Uterus (tissue), 4 donors: Measurements from ENCODE around the gene IFNLR1. TPM values are rescaled to one million over a fixed set of nuclear protein-coding genes. Genes with fewer than 3 reads are reported as not detected.

Source experiments
- DNase-seq, 2 donors: peaks; one replicate each; pipeline ENCODE4 v3.0.0-alpha.2; 2019 to 2020
- H3K27ac ChIP-seq, 2 donors: fragments of 200-600 bp; sonication (generic); 1 replicate in 1 of 2; 2 replicates in 1 of 2; pipeline ENCODE4 v1.5.1; 2016 to 2018
- H3K27me3 ChIP-seq, 2 donors: fragments of 200-600 bp; sonication (generic); one replicate each; pipeline ENCODE4 v1.5.1; 2018 to 2019; ENCODE audit warnings: control low read depth in 1 of 2
- H3K36me3 ChIP-seq, 2 donors: fragments of 200-600 bp; sonication (generic); one replicate each; pipeline ENCODE4 v1.5.1; 2019; ENCODE audit warnings: control low read depth in 1 of 2
- H3K4me1 ChIP-seq, 2 donors: fragments of 200-600 bp; sonication (generic); one replicate each; pipeline ENCODE4 v1.5.1; 2018 to 2019; ENCODE audit warnings: control low read depth in 1 of 2
- H3K4me3 ChIP-seq, 2 donors: fragments of 200-600 bp; sonication (generic); 1 replicate in 1 of 2; 2 replicates in 1 of 2; pipeline ENCODE4 v1.5.1; 2018 to 2019; ENCODE audit warnings: mild to moderate bottlenecking in 1 of 2
- H3K9me3 ChIP-seq, 2 donors: fragments of 200-600 bp; sonication (generic); one replicate each; pipeline ENCODE4 v1.5.1; 2019; ENCODE audit warnings: control low read depth in 1 of 2
- POLR2A ChIP-seq, 2 donors: fragments of 450-650 bp; IDR thresholded peaks; one replicate each; pipeline ENCODE4 v1.6.1; 2016; ENCODE audit warnings: antibody characterized with exemption in 2 of 2, mild to moderate bottlenecking in 1 of 2, moderate library complexity in 1 of 2
- intact Hi-C: fragments of 100-400 bp; cut with DNase I; formaldehyde crosslinking; loops from one replicate; pipeline ENCODE4 v1.15.1; 2023; ENCODE audit warnings: low total_unique reads
- total RNA-seq, 4 donors: library from RNA; depleted of rRNA in 3 of 4; stranded (reverse); fragments of >200 nt in 3 of 4; gene quantifications; one replicate each; pipeline versions ENCODE4 v1.1.0 to v1.2.4, GENCODE V29; 2014 to 2023
- TF ChIP-seq, protein P1 (sequence below), 4 experiments: fragments of 200-600 bp in 2 of 4; fragments of 450-650 bp in 2 of 4; sonication (generic) in 2 of 4; IDR thresholded peaks; one replicate each; pipeline ENCODE4 v1.5.1; 2016 to 2019; ENCODE audit warnings: antibody characterized with exemption in 4 of 4, mild to moderate bottlenecking in 2 of 4, moderate library complexity in 1 of 4
- donor health status: DM: yes; HTN: yes; CAD: no.

Gene IFNLR1
- total RNA-seq, 4 donors from 2014 or later = 0.29 to 2.6 (median 1.3) TPM; not detected in 1

DNA sequence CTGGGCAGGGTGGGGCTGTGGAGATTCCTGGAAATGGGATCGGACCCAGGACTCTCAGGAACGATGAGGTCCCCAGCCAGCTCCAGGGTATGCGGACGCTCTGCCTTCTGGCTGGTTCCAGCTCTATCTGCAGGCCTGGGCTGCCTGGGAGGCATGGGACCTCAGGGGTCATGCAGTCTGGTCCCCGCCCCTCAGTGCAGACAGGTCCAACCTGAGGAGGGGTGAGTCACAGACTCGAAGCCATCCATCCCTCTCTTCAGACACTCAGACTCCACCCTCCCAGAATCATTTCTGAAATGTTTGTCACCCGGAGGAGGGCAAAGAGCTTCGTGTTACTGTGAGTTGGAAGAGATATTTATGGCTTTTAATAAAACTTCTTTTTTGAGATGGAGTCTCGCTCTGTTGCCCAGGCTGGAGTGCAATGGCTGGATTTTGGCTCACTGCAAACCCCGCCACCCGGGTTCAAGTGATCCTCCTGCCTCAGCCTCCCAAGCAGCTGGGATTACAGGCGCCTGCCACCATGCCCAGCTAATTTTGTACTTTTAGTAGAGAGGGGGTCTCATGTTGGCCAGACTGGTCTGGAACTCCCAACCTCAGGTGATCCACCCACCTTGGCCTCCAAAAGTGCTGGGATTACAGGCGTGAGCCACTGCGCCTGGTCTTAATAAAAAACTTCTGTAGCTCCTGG, 69.2 kb downstream of the IFNLR1 start:
- intact Hi-C loops = no loop called here
- Histone ChIP-seq H3K36me3 (no peaks in the 10 kb centered on the region), H3K9me3 (no peaks in the 10 kb centered on the region), H3K27ac (no peak overlapping the region), H3K27me3 (no peaks in the 10 kb centered on the region), H3K4me1 (peaks cover 0 to under 1% of the 10 kb centered on the region in 2 donors), H3K4me3 (no peak overlapping the region)
- DNase-seq = no peak
- TF ChIP-seq, protein P1, sequence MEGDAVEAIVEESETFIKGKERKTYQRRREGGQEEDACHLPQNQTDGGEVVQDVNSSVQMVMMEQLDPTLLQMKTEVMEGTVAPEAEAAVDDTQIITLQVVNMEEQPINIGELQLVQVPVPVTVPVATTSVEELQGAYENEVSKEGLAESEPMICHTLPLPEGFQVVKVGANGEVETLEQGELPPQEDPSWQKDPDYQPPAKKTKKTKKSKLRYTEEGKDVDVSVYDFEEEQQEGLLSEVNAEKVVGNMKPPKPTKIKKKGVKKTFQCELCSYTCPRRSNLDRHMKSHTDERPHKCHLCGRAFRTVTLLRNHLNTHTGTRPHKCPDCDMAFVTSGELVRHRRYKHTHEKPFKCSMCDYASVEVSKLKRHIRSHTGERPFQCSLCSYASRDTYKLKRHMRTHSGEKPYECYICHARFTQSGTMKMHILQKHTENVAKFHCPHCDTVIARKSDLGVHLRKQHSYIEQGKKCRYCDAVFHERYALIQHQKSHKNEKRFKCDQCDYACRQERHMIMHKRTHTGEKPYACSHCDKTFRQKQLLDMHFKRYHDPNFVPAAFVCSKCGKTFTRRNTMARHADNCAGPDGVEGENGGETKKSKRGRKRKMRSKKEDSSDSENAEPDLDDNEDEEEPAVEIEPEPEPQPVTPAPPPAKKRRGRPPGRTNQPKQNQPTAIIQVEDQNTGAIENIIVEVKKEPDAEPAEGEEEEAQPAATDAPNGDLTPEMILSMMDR (IDR thresholded peaks at IDR 0.05) = no peak
- no peak for TF ChIP-seq POLR2A (IDR thresholded peaks at IDR 0.05)

DNA sequence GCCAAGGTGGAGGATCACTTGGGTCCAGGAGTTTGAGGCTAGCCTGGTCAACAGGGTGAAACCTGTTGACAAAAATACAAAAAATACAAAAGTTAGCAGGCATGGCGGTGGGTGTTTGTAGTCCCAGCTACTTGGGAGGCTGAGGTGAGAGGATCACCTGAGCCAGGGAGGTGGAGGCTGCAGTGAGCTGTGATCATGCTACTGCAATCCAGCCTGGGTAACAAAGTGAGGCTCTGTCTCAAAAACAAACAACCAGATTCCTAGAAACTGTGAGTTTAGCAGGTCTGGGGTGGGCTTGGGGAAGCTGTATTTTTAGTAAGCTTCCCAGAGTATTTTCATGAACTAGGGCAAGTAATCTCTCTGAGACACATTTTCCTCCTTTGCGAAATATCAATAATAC, 70.0 kb downstream of the IFNLR1 start:
- no peak for DNase-seq
- TF ChIP-seq POLR2A (IDR thresholded peaks at IDR 0.05) = no peak
- TF ChIP-seq, protein P1 (IDR thresholded peaks at IDR 0.05) = no peak
- Histone ChIP-seq H3K4me3 (no peak overlapping the region), H3K27ac (no peak overlapping the region), H3K36me3 (no peaks in the 10 kb centered on the region), H3K9me3 (no peaks in the 10 kb centered on the region), H3K4me1 (peaks cover 0 to 4% of the 10 kb centered on the region in 2 donors), H3K27me3 (no peaks in the 10 kb centered on the region)
- intact Hi-C loops = no loop called here

DNA sequence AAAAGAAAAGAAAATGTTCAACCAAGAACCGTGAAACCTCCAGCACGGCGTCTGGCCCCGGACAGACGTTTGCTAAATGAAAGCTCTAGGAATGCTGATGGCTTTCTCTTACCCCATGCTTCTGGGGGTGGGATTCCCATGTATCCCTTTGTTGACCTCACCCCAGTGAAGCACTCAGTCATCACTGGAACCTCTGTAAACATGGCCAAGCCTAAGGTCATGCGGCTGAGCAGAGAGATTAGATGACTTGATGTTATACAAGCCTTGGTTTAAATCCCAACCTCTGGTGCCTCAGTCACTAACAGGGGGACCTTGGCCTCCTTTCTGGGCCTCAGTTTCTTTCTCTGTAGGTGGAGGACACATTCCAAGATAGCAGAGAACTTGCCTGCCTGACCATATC, 72.3 kb downstream of the IFNLR1 start:
- H3K4me3 ChIP-seq = no peak overlapping the region
- DNase-seq = no peak

DNA sequence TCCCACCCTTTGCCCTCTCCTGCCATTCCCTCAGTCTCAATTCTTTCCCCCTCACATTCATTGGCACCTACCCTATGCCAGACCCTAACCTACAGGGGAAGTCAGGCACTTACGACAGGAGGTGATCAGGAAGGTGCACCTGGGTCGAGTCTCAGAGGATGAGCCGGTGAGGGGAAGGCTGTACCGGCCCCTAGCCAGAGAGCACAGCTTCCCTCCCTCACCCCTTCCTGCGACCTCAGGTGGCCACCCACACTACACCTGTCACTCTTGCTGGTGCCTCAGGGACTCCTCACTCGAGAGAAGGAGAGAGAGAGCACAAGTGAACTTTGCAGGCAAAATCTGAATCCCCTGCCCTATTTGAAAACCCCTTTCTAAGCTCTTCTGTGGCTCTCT, 73.5 kb downstream of the IFNLR1 start:
- H3K27me3 ChIP-seq = no peaks in the 10 kb centered on the region
- H3K27ac ChIP-seq = no peak overlapping the region
- no peaks in the 10 kb centered on the region for H3K9me3 ChIP-seq
- no peak overlapping the region for H3K4me3 ChIP-seq
- TF ChIP-seq, protein P1 (IDR thresholded peaks at IDR 0.05) = no peak
- no peak for TF ChIP-seq POLR2A (IDR thresholded peaks at IDR 0.05)
- no peaks in the 10 kb centered on the region for H3K36me3 ChIP-seq
- peaks cover 0 to 4% of the 10 kb centered on the region in 2 donors for H3K4me1 ChIP-seq
- intact Hi-C loops = no loop called here
- DNase-seq = no peak

More for the DNA sequence above, 72.3 kb downstream of the IFNLR1 start:
- intact Hi-C loops = no loop called here
- no peaks in the 10 kb centered on the region for H3K36me3 ChIP-seq
- no peak for TF ChIP-seq POLR2A (IDR thresholded peaks at IDR 0.05)
- TF ChIP-seq, protein P1 (IDR thresholded peaks at IDR 0.05) = no peak
- H3K4me1 ChIP-seq = peaks cover 0 to 4% of the 10 kb centered on the region in 2 donors
- no peaks in the 10 kb centered on the region for H3K27me3 ChIP-seq
- no peaks in the 10 kb centered on the region for H3K9me3 ChIP-seq
- no peak overlapping the region for H3K27ac ChIP-seq

DNA sequence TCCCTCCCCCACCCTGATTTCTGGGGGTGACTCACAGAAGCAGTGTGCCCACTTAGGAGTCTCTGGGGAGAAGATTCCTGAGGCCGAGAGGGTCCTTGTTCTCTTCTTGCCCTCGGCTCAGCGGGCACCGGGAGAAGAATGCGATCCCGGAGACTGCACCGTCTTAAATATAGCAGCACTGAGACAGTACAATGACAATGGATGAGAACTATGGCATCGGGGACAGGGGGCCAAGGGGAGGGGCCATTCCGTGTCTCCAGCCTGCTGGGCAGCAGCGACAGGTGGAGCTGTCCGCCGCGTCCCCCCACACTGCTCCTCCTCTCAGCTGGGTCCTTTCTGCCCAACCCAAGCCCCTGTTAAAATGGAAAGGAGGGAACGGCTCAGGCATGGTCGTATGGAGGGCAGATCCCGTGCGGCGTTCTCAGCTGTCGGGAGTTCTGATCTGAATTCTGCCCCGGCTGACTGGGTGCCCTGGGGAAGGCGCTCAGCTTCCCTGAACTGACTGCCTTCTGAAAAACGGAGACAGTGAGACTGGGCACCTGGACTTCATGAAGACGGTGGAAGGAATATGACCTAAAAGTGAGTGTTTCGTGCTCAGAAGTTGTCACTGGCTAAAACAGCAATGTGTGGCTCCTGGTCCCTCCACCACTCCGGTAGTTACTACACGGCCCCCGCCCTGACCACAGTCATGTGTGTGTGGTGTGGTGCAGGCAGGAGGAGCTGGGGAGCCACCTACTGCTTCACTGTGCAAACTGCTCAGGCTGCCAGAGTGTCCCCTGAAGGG, 74.9 kb downstream of the IFNLR1 start, which contains the start of gene MYOM3:
Gene MYOM3, minus strand, starts transcription at position 140 of the 784 bp plus-strand sequence. CDS start 3,499 bp downstream, outside the sequence.
- TF ChIP-seq, protein P1 (IDR thresholded peaks at IDR 0.05) = peak; percentile 42 to 72 (median 66)
- no peak for TF ChIP-seq POLR2A (IDR thresholded peaks at IDR 0.05)
- no peaks in the 10 kb centered on the region for H3K27me3 ChIP-seq
- intact Hi-C loops = no loop called here
- no peak within 1 kb of the TSS for H3K4me3 ChIP-seq
- H3K4me1 ChIP-seq = peaks cover 0 to 4% of the 10 kb centered on the region in 2 donors
- no peaks in the 10 kb centered on the region for H3K36me3 ChIP-seq
- no peaks in the 10 kb centered on the region for H3K9me3 ChIP-seq
- DNase-seq = peak; percentile 65 to 73
- peak within 1 kb of the TSS; percentile 14 to 61 for H3K27ac ChIP-seq
